SK-N-DZ (cell line): Measurements from ENCODE around the gene ST3GAL5.
"Not testable (repeated sequence)": the region's sequence is repeated elsewhere in the genome, so short reads cannot be mapped to it uniquely, and the experiment has no call there.

ENCODE experiments used
- DNase-seq: peaks from one replicate; pipeline ENCODE4 v3.0.0-alpha.2; 2015; ENCODE audit warnings: low spot score

Gene ST3GAL5

DNA sequence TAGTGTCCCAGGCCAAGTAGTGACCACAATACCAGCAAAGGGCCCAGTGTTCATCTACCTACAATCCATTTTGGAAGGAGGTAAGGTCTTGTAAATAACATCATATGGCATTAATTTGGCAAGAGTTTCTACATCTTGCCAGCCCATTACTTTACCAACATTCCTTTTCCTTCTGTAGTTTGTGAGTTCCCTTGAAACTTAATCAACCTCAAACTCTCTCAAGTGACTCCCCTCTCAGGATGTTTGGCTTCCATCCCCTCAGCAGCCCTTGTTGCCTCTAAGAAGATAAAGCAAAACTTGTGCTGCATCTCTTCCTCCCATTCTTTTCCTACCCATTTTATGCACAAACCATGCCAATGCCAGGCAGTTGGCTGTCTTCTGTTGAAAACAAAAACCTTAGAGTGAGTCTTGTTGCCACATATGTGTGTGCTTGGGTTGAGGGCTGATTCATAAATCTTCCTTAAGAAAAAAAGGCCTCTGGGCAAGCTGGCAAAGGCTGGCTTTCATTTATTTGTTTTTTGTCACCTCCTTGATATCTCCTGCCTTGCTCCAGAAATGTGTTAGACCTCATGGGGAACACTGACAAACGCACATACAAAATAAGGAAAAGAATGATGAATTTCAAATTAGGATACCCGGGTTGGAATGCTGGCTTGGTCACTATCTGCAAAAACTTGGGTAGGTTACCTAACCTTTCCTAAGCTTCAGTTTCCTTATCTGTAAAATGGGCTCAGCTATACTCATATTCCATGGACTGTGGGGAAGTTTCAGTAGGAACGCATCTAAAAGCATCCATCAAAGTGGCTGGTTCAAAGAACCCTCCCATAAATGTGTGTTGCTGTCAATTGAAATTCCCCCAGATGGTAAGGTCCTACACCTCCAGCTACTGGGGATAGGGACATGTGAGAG, 29.4 kb upstream of the ST3GAL5 start:
- no peak for DNase-seq

GRCh38 chr2:85915606-85916303, 27.0 kb upstream of the ST3GAL5 start:
- no peak for DNase-seq

GRCh38 chr2:85914922-85915321, 26.1 kb upstream of the ST3GAL5 start:
- DNase-seq, result no peak

DNA sequence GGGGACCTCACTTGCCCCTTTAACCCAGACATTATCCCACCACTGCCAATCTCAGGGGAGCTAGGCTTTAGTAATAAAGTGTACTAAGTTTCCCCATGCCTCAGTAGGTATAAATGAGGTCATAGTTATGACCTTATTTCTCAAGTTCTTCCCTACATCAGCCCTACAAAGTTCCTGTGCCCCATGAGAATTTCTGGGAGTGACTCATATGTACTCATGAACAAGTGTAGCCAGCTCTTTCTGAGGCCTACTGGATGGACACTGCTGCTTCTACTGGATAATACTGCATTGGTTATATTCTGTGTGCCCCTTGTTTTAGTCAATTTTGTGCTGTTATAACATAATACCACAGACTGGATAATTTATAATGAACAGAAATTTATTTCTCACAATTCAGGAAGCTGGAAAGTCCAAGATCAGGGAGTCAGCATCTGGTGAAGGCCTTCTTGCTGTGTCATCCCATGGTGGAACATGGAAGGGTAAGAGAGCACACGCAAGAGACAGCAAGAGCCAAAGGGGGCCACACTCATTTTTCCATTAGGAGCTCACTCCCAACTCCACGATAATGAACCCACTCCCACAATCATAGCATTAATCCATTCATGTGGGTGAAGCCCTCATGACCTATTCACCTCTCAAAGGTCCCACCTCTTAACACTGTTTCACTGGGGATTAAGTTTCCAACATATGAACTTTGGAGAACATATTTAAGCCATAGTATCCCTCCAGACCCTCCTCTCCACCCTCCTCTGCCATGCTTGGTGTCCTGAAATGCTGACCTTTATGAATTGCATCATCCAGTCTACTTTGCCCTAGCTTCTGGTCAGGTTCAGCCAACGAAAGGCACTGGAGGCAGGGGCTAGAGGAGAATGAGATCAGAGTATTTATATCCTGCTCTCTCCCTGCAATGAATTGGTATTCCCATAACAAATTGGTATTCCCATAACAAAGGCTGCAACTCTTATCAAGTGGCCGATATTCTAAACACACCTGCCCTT, 25.4 kb upstream of the ST3GAL5 start:
- no peak for DNase-seq

DNA sequence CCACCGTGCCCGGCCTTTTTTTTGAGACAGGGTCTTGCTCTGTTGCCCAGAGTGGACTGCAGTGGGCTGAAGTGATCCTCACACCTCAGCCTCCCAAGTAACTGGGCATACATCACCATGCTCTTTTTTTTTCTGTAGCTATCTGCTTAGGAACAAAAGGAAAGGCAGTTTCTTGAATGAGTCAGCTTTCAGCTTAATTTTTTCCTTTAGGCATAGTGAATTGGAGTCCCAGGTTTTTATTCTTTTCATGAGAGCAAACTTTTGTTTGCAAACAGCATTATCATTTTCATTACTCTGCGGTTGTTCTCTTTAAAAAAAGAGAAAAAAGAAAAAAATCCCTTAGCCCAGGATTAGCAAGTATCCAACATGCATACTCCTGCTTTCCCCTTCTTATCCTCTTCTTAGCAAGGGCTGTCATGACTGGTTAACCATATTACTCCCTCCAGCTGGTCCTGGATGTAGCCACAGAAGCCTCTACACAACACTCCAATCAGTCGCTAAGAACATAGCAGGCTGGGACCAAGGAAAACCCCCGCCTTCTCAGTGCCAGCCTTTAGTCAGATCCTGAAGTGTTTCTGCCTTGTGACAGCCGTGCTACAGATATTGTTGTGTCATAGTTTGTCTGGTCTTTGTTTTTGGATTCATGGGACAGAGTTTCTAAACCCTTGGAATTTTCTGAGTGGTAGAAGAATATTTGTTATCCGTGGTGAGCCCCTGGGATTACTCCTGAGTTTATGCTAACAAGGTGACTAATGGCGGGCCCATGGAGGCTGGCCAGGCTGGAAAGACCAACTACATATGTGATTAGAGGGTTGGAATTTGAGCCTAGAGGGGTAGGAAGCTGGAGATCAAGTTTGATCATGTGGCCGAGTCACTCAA, 23.3 kb upstream of the ST3GAL5 start:
- DNase-seq, result no peak

- DNase-seq, result no peak
These were observed 22.3 kb upstream of the ST3GAL5 start for GRCh38 chr2:85911097-85911496.

- DNase-seq, result no peak
These were observed 20.2 kb upstream of the ST3GAL5 start for GRCh38 chr2:85909005-85909404.

GRCh38 chr2:85908506-85908905, 19.7 kb upstream of the ST3GAL5 start:
- no peak for DNase-seq

GRCh38 chr2:85907671-85908157, 18.9 kb upstream of the ST3GAL5 start:
- no peak for DNase-seq

DNA sequence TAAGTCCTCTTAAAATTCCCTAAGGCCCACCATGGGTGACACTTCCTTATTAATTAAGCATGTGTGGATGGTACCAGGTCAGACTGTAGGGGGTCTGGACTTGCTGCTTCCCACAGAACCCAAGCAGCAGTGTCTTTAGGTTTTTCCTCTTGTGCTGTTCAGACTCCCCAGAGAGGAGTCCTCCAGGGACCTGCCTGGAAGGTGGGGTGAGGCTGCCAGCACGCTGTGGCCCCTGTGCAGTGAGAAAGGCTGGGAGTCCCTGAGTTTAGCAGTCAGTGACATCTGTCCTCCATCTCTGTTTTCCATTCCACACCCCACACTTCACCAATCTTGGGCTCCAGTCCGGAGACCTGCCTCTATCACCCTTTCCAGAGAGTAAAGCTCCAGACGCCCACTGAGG, 18.0 kb upstream of the ST3GAL5 start:
- no peak for DNase-seq

DNA sequence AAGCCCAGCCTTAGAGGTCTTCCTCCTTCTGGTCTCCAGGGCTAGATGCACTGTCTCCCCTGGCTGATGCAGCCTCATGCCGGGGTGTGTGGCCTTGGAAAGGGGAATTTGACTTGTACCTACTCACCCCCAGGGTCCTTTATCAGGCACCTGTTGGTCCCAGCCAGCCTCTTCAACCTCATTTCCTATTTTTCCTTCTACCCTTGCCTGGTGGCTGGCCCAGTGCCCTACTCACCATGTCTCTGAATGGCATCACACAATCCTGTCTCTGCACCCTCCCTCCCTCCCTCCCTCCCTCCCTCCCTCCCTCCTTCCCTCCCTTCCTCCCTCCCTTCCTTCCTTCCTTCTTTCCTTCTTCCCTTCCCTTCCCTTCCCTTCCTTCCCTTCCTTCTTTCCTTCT, 17.1 kb upstream of the ST3GAL5 start:
- DNase-seq, result no peak

- no peak for DNase-seq
These were observed 16.4 kb upstream of the ST3GAL5 start for GRCh38 chr2:85905187-85905666.

DNA sequence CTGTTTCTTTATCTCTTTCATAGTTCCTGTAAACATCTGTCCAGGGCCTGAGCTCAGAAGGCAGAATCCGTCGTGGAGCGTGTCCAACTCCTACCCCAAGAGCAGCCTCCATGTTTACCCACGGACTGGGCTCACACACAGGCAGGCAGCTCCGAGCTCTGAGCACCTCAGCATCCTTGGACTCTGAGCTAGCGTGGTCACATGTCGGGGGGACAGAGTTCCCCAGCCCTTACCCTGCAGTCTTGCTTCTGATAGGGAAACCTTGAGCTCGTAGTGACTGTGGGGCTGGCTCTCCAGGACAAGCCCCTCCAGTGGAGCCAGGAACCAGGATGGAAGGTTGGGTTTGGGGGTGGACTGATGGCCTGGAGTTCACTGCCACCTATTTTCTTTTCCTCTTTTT, 15.1 kb upstream of the ST3GAL5 start:
- DNase-seq, result no peak

- no peak for DNase-seq
These were observed 13.7 kb upstream of the ST3GAL5 start for GRCh38 chr2:85902496-85902895.

- no peak for DNase-seq
These were observed 12.4 kb upstream of the ST3GAL5 start for GRCh38 chr2:85901155-85901554.

DNA sequence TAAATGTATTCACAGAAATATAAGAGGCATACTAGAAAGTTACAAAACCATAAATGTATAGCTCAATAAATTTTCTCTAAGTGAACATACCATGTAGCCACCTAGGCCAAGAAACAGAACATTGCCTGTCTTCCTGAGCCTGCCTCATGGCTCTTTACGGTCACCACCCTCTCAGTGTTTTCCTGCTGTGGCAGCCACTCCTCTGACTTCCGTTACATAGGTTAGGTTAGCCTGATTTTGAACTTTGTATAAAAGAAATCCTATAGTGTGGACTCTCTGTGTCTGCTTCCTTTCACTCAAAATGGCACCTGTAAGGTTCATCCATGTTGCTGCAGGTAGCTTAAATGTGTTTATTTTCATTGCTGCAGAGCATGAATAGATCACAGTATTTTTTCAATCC, 11.6 kb upstream of the ST3GAL5 start:
- no peak for DNase-seq

DNA sequence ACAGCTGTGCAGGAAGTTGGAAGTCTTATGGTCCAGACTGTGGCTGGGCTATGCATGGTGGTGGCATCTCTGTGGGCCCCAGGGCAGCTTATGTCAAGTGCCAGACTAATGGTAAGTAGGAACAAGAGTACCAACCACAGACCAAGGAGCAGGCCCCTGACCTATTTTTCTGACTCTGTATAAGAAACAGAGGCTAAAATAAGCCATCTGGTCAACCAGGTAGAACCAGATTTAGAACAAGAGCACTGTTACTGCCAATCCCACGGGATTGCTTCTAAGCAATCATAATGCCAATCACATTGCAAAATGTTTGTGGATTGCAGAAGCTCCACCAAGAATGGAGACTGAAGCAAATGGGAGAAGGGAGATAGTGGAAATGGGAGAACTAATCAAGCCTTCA, 11.1 kb upstream of the ST3GAL5 start:
- no peak for DNase-seq

GRCh38 chr2:85899284-85899683, 10.5 kb upstream of the ST3GAL5 start:
- no peak for DNase-seq

DNA sequence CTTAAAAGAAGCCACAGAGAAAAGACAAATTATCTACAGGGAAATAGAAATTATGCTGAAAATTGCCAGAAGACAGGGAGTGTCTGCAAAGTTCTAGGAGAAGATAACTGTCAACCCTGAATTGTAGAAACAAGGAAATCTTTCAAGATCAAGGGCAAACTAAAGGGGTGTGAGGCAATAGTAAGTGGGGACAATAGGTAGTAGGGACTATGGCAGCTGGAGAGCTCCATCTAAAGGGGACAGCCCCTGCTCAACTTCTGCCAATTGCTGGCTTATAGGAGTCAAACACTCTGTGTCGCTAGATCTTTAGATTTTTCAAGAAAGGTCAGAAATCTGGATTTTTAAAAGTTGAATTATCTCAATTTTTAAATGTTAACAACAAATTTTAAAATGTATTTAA, 10.1 kb upstream of the ST3GAL5 start:
- DNase-seq, result no peak

- not testable (repeated sequence) for DNase-seq
These were observed 5.9 kb upstream of the ST3GAL5 start for GRCh38 chr2:85894554-85895278.
